IMR-90 (cell line): Measurements from ENCODE around the gene BST1. TPM values are rescaled to one million over a fixed set of nuclear protein-coding genes. Genes with fewer than 3 reads are reported as not detected.

Experiments
- ATAC-seq: fragments of 200-7000 bp; cut with Tn5 transposase; 2 replicates; pipeline ENCODE4 v1.9.1; 2020; ENCODE audit warnings: low read depth, mild to moderate bottlenecking, moderate library complexity
- BruUV-seq: library from RNA; stranded (reverse); fragments of 400-500 nt; replicated peaks from 2 replicates; lab custom pipeline; 2021; lab: Mats Ljungman, UMichigan
- CTCF ChIA-PET: fragments of 300-600 bp; formaldehyde crosslinking; extraction: SDS; loops from one replicate; lab custom pipeline; 2021; ENCODE audit warnings: antibody characterized with exemption; lab: Yijun Ruan, JAX
- POLR2A ChIA-PET: fragments of 300-600 bp; sonication (Branson Sonifier 250); formaldehyde crosslinking; loops from one replicate; lab custom pipeline; 2022; ENCODE audit warnings: antibody characterized with exemption; ENCODE audit not compliant: unreplicated experiment; lab: Charles Lee
- DNase-seq: peaks from one replicate; pipeline ENCODE4 v3.0.0; 2013
- H2AFZ ChIP-seq: replicated peaks from 2 replicates; pipeline ENCODE3; 2013; ENCODE audit warnings: low read length, mild to moderate bottlenecking; ENCODE audit not compliant: poor library complexity
- H2AK5ac ChIP-seq: 2 replicates; pipeline ENCODE4 v1.6.1; 2013; ENCODE audit warnings: low read depth, low read length, inconsistent platforms
- H2AK9ac ChIP-seq: replicated peaks from 2 replicates; pipeline ENCODE3; 2013; ENCODE audit warnings: mild to moderate bottlenecking, low read depth, low read length, moderate library complexity; ENCODE audit not compliant: poor library complexity
- H2BK120ac ChIP-seq: 2 replicates; pipeline ENCODE4 v1.6.1; 2013; ENCODE audit warnings: low read depth, low read length, inconsistent platforms
- H2BK15ac ChIP-seq: 3 replicates; pipeline ENCODE4 v1.6.1; 2013; ENCODE audit warnings: low read depth, low read length, inconsistent platforms
- H2BK20ac ChIP-seq: 2 replicates; pipeline ENCODE4 v1.6.1; 2013; ENCODE audit warnings: low read depth, mild to moderate bottlenecking, inconsistent platforms, low read length, moderate library complexity
- H2BK5ac ChIP-seq: 2 replicates; pipeline ENCODE4 v1.6.1; 2013; ENCODE audit warnings: mild to moderate bottlenecking, low read depth, low read length, inconsistent platforms; ENCODE audit not compliant: poor library complexity, severe bottlenecking
- H3K14ac ChIP-seq: replicated peaks from 2 replicates; pipeline ENCODE4 v1.6.1; 2013; ENCODE audit warnings: low read depth, low read length, inconsistent platforms
- H3K18ac ChIP-seq: 2 replicates; pipeline ENCODE4 v1.6.1; 2013; ENCODE audit warnings: low read depth, low read length, control low read depth
- H3K23ac ChIP-seq: 2 replicates; pipeline ENCODE4 v1.6.1; 2013; ENCODE audit warnings: low read depth, low read length, inconsistent platforms
- H3K27ac ChIP-seq: 2 replicates; pipeline ENCODE4 v1.5.1; 2013; ENCODE audit warnings: mild to moderate bottlenecking, control low read depth, low read length; ENCODE audit not compliant: insufficient read depth
- H3K27me3 ChIP-seq: 2 replicates; pipeline ENCODE4 v1.6.1; 2013; ENCODE audit warnings: low read length; ENCODE audit not compliant: control insufficient read depth, insufficient read depth
- H3K36me3 ChIP-seq: 2 replicates; pipeline ENCODE4 v1.6.1; 2013; ENCODE audit warnings: low read length, mixed read lengths; ENCODE audit not compliant: control insufficient read depth, insufficient read depth
- H3K4ac ChIP-seq: 2 replicates; pipeline ENCODE4 v1.6.1; 2013; ENCODE audit warnings: low read depth, low read length, inconsistent platforms
- H3K4me1 ChIP-seq: 2 replicates; pipeline ENCODE4 v1.6.1; 2013; ENCODE audit warnings: low read length, mixed read lengths; ENCODE audit not compliant: control insufficient read depth, insufficient read depth
- H3K4me2 ChIP-seq: 2 replicates; pipeline ENCODE4 v1.6.1; 2013; ENCODE audit warnings: low read depth, mild to moderate bottlenecking, control low read depth, low read length, moderate library complexity
- H3K4me3 ChIP-seq: 2 replicates; pipeline ENCODE4 v1.5.1; 2013; ENCODE audit warnings: low read depth, mild to moderate bottlenecking, control low read depth, low read length, moderate library complexity; ENCODE audit not compliant: insufficient read depth
- H3K56ac ChIP-seq: 2 replicates; pipeline ENCODE4 v1.6.1; 2013; ENCODE audit warnings: low read length, inconsistent platforms; ENCODE audit not compliant: insufficient read depth; ENCODE audit errors: extremely low read depth
- H3K79me1 ChIP-seq, 2 experiments: 2 replicates each; pipeline ENCODE4 v1.6.1; 2013; ENCODE audit warnings: low read length in 2 of 2, inconsistent platforms in 1 of 2, low read depth in 1 of 2
- H3K9ac ChIP-seq: 2 replicates; pipeline ENCODE4 v1.6.1; 2013; ENCODE audit warnings: low read depth, low read length, control low read depth
- H3K9me1 ChIP-seq: 2 replicates; pipeline ENCODE4 v1.6.1; 2013; ENCODE audit warnings: low read length, inconsistent platforms; ENCODE audit not compliant: insufficient read depth
- H3K9me3 ChIP-seq: 2 replicates; pipeline ENCODE4 v1.6.1; 2013; ENCODE audit warnings: low read length; ENCODE audit not compliant: control insufficient read depth, insufficient read depth
- H4K20me1 ChIP-seq: 2 replicates; pipeline ENCODE4 v1.6.1; 2013; ENCODE audit warnings: low read length, inconsistent platforms; ENCODE audit not compliant: insufficient read depth
- H4K5ac ChIP-seq: 2 replicates; pipeline ENCODE4 v1.6.1; 2013; ENCODE audit warnings: mild to moderate bottlenecking, low read depth, low read length, control low read depth
- H4K8ac ChIP-seq, 2 experiments: 2 replicates each; pipeline ENCODE4 v1.6.1; 2013; ENCODE audit warnings: low read depth in 2 of 2, low read length in 2 of 2, control low read depth in 1 of 2, inconsistent platforms in 1 of 2
- H4K91ac ChIP-seq: 2 replicates; pipeline ENCODE4 v1.6.1; 2013; ENCODE audit warnings: low read depth, low read length, inconsistent platforms; ENCODE audit not compliant: insufficient read depth
- BHLHE40 ChIP-seq: fragments of 150-350 bp; IDR thresholded peaks from 2 replicates; pipeline ENCODE4 v1.6.1; 2016; ENCODE audit warnings: mild to moderate bottlenecking, low read depth, low read length
- CEBPB ChIP-seq: IDR thresholded peaks from 2 replicates; pipeline ENCODE4 v1.6.1; 2012; ENCODE audit warnings: low read depth, low read length, improper control_type of control experiment
- CHD1 ChIP-seq: IDR thresholded peaks from 2 replicates; pipeline ENCODE4 v1.6.1; 2012; ENCODE audit warnings: low read depth, low read length, improper control_type of control experiment
- FOS ChIP-seq: fragments of 150-350 bp; IDR thresholded peaks from 2 replicates; pipeline ENCODE4 v1.6.1; 2016; ENCODE audit warnings: low read depth, low read length
- MAFK ChIP-seq: IDR thresholded peaks from 2 replicates; pipeline ENCODE4 v1.6.1; 2012; ENCODE audit warnings: low read depth, low read length, improper control_type of control experiment
- MAZ ChIP-seq: IDR thresholded peaks from 2 replicates; pipeline ENCODE4 v1.6.1; 2012; ENCODE audit warnings: low read depth, mild to moderate bottlenecking, low read length, improper control_type of control experiment, moderate library complexity, borderline replicate concordance
- MXI1 ChIP-seq: IDR thresholded peaks from 2 replicates; pipeline ENCODE4 v1.6.1; 2012; ENCODE audit warnings: low read depth, mild to moderate bottlenecking, low read length, moderate library complexity, borderline replicate concordance
- NFE2L2 ChIP-seq: fragments of 150-350 bp; IDR thresholded peaks from 2 replicates; pipeline ENCODE4 v1.6.1; 2016; ENCODE audit warnings: low read depth, mild to moderate bottlenecking, low read length
- POLR2A ChIP-seq: IDR thresholded peaks from 2 replicates; pipeline ENCODE4 v1.6.1; 2012; ENCODE audit warnings: mild to moderate bottlenecking, low read depth, low read length
- RAD21 ChIP-seq: IDR thresholded peaks from 2 replicates; pipeline ENCODE4 v1.6.1; 2012; ENCODE audit warnings: low read length, improper control_type of control experiment
- RCOR1 ChIP-seq: IDR thresholded peaks from 2 replicates; pipeline ENCODE4 v1.6.1; 2012; ENCODE audit warnings: mild to moderate bottlenecking, low read length, improper control_type of control experiment; ENCODE audit not compliant: insufficient replicate concordance
- RFX5 ChIP-seq: IDR thresholded peaks from 2 replicates; pipeline ENCODE4 v1.8.0; 2012; ENCODE audit warnings: low read depth, mild to moderate bottlenecking, low read length, moderate library complexity
- SMC3 ChIP-seq: fragments of 150-350 bp; IDR thresholded peaks from 2 replicates; pipeline ENCODE4 v1.6.1; 2016; ENCODE audit warnings: low read depth, mild to moderate bottlenecking, antibody characterized with exemption, low read length, moderate library complexity
- WGBS, 2 experiments: methylation state at CpG; one replicate each; pipeline versions ENCODE4 v1.1.5 to v1.1.7; 2013; ENCODE audit warnings: missing lambda C conversion rate in 2 of 2; ENCODE audit not compliant: insufficient read length in 1 of 2; ENCODE audit errors: extremely low coverage in 2 of 2; 5-methylcytosine and 5-hydroxymethylcytosine counted together
- dilution Hi-C: fragments of 300-500 bp; cut with HindIII; formaldehyde crosslinking; loops from one replicate; pipeline ENCODE4 v1.14.3; 2018; ENCODE audit warnings: low sequenced_read_pairs; ENCODE audit not compliant: unreplicated experiment
- in situ Hi-C: fragments of 300-500 bp; cut with MboI; formaldehyde crosslinking; loops from 3 replicates; pipeline ENCODE4 v1.14.3; 2019; ENCODE audit warnings: low sequenced_read_pairs, inconsistent platforms, mixed read lengths
- intact Hi-C: fragments of 100-400 bp; cut with micrococcal nuclease; formaldehyde crosslinking; loops from 2 replicates; pipeline ENCODE4 v1.10.0; 2022
- polyA plus RNA-seq, 3 experiments: library from polyadenylated mRNA; depleted of rRNA; stranded (reverse); fragments of >200 nt; gene quantifications; 2 replicates each; pipeline ENCODE4 v1.2.3, GENCODE V29; 2012; ENCODE audit warnings: low replicate concordance in 1 of 3
- total RNA-seq: library from RNA; depleted of rRNA; stranded (reverse); fragments of >200 nt; gene quantifications from 2 replicates; pipeline ENCODE4 v1.2.3, GENCODE V29; 2012
- TF ChIP-seq, protein P1 (sequence below): fragments of 150-350 bp; IDR thresholded peaks from 2 replicates; pipeline ENCODE4 v1.6.1; 2016; ENCODE audit warnings: low read depth, mild to moderate bottlenecking, low read length, moderate library complexity, borderline replicate concordance
- TF ChIP-seq, protein P2 (sequence below): conservative IDR thresholded peaks from 2 replicates; pipeline ENCODE4 v1.5.1; 2012; ENCODE audit warnings: mild to moderate bottlenecking, low read depth, low read length, improper control_type of control experiment
- TF ChIP-seq, protein P3 (sequence below): fragments of 150-350 bp; IDR thresholded peaks from 2 replicates; pipeline ENCODE4 v1.6.1; 2017; ENCODE audit warnings: mild to moderate bottlenecking, antibody characterized with exemption, low read length, low read depth

BST1 gene
- total and polyA plus RNA-seq, 2 of the 4 experiments (the other 2 are of a cell fraction), result 6.6 to 11.1 TPM

DNA sequence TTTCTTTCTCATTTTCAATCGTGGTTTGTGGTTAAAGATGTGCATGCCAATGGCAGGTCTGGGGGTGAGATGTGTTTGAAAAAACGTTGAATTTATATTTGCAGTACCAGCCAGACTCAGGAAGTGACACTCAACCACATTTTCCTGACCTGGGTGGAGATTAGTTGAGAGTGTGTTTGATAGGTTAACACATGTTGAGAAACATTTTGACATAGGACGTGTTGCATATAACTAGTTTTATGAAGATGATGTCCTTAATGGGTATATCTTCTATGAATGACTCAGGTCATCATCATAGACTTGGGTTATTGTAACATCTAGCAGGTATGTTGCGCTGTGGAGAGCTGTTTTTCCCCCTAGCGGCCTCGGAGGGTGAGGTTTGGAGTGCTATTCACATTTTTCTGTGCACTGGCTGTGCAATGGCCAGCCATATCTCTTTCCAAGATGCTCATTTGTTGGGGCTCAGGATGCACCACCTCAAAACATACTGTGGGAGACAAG lies 53.5 kb downstream of the BST1 start:
- H3K14ac ChIP-seq, result no peak overlapping the region
- no peak overlapping the region for H3K4me2 ChIP-seq
- no peak overlapping the region for H2BK5ac ChIP-seq
- dilution Hi-C loops (no loop called here), in situ Hi-C loops (no loop called here), intact Hi-C loops (no loop called here)
- H4K20me1 ChIP-seq, result no peaks in the 10 kb centered on the region
- H3K36me3 ChIP-seq, result no peaks in the 10 kb centered on the region
- no peak overlapping the region for H4K91ac ChIP-seq
- no peak overlapping the region for H3K4me3 ChIP-seq
- no peak overlapping the region for H3K23ac ChIP-seq
- ChIA-PET POLR2A (no interaction called here), CTCF (interaction anchor here (0.6 to 1.0 kb wide), 2 partner anchors 14 to 63 kb away, joined by 3 read pairs; no protein-coding TSS in a partner anchor)
- H3K27me3 ChIP-seq, result no peaks in the 10 kb centered on the region; the same call in 1 of the 2 replicates
- ATAC-seq (no peak), DNase-seq (peak; percentile 26)
- no peak overlapping the region for H2BK15ac ChIP-seq
- no peaks in the 10 kb centered on the region for H3K79me1 ChIP-seq
- TF ChIP-seq POLR2A (no peak), RAD21 (0 out of 2 replicates have a peak, but pooled peaks have one; percentile 7), CEBPB (peak; percentile 45; the same call in 1 of the 2 replicates), RCOR1 (no peak), CHD1 (no peak), FOS (no peak), MAZ (no peak), MAFK (no peak), NFE2L2 (no peak), MXI1 (no peak), SMC3 (0 out of 2 replicates have a peak, but pooled peaks have one; percentile 14), RFX5 (no peak), BHLHE40 (no peak)
- TF ChIP-seq, protein P1, sequence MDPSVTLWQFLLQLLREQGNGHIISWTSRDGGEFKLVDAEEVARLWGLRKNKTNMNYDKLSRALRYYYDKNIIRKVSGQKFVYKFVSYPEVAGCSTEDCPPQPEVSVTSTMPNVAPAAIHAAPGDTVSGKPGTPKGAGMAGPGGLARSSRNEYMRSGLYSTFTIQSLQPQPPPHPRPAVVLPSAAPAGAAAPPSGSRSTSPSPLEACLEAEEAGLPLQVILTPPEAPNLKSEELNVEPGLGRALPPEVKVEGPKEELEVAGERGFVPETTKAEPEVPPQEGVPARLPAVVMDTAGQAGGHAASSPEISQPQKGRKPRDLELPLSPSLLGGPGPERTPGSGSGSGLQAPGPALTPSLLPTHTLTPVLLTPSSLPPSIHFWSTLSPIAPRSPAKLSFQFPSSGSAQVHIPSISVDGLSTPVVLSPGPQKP, result no peak
- TF ChIP-seq, protein P2, sequence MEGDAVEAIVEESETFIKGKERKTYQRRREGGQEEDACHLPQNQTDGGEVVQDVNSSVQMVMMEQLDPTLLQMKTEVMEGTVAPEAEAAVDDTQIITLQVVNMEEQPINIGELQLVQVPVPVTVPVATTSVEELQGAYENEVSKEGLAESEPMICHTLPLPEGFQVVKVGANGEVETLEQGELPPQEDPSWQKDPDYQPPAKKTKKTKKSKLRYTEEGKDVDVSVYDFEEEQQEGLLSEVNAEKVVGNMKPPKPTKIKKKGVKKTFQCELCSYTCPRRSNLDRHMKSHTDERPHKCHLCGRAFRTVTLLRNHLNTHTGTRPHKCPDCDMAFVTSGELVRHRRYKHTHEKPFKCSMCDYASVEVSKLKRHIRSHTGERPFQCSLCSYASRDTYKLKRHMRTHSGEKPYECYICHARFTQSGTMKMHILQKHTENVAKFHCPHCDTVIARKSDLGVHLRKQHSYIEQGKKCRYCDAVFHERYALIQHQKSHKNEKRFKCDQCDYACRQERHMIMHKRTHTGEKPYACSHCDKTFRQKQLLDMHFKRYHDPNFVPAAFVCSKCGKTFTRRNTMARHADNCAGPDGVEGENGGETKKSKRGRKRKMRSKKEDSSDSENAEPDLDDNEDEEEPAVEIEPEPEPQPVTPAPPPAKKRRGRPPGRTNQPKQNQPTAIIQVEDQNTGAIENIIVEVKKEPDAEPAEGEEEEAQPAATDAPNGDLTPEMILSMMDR, result peak; percentile 29; the same call in 1 of the 2 replicates
- TF ChIP-seq, protein P3, sequence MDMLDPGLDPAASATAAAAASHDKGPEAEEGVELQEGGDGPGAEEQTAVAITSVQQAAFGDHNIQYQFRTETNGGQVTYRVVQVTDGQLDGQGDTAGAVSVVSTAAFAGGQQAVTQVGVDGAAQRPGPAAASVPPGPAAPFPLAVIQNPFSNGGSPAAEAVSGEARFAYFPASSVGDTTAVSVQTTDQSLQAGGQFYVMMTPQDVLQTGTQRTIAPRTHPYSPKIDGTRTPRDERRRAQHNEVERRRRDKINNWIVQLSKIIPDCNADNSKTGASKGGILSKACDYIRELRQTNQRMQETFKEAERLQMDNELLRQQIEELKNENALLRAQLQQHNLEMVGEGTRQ, result no peak
- H2BK20ac ChIP-seq, result no peak overlapping the region
- no peaks in the 10 kb centered on the region for H3K9me3 ChIP-seq
- no peak overlapping the region for H4K5ac ChIP-seq
- H2AK5ac ChIP-seq, result no peak overlapping the region
- H3K4me1 ChIP-seq, result no peaks in the 10 kb centered on the region; the same call in 1 of the 2 replicates
- no peak overlapping the region for H2AFZ ChIP-seq
- no peaks in the 10 kb centered on the region for H3K9me1 ChIP-seq
- no peak overlapping the region for H3K4ac ChIP-seq
- BruUV-seq, result no TSS peak
- no peak overlapping the region for H2AK9ac ChIP-seq
- H3K27ac ChIP-seq, result no peak overlapping the region
- H2BK120ac ChIP-seq, result no peak overlapping the region
- no peak overlapping the region for H4K8ac ChIP-seq
- 25% methylated on average over 2 of the region's 6 CpGs; no CpG with 5 or more reads in 1 of the 2 experiments for WGBS, 2 experiments
- H3K18ac ChIP-seq, result no peak overlapping the region
- no peak overlapping the region for H3K9ac ChIP-seq
- H3K56ac ChIP-seq, result no peak overlapping the region
